HepG2 (cell line): Measurements from ENCODE around the gene PHYH. TPM values are rescaled to one million over a fixed set of nuclear protein-coding genes. Genes with fewer than 3 reads are reported as not detected.
A peak's percentile ranks its signal among the peaks of the same experiment; 100 is the strongest.

Experiments used
- BHLHE40 ChIP-seq: IDR thresholded peaks from 2 replicates; pipeline ENCODE4 v1.6.1; 2011; ENCODE audit warnings: low read length, improper control_type of control experiment
- CBX5 ChIP-seq: sonication (generic); formaldehyde crosslinking; IDR thresholded peaks from 2 replicates; pipeline ENCODE4 v1.4.0; 2020; ENCODE audit warnings: missing genetic modification reagents, borderline replicate concordance
- CHCHD3 ChIP-seq: sonication (generic); formaldehyde crosslinking; IDR thresholded peaks from 2 replicates; pipeline ENCODE4 v1.8.0; 2022; ENCODE audit warnings: mild to moderate bottlenecking, missing genetic modification reagents, moderate library complexity
- HDAC1 ChIP-seq: sonication (generic); formaldehyde crosslinking; IDR thresholded peaks from 2 replicates; pipeline ENCODE4 v1.5.1; 2020; ENCODE audit warnings: mild to moderate bottlenecking, missing genetic modification reagents
- HOXD1 ChIP-seq: sonication (generic); formaldehyde crosslinking; IDR thresholded peaks from 2 replicates; pipeline ENCODE4 v1.5.0; 2020; ENCODE audit warnings: missing genetic modification reagents
- KIAA2018 ChIP-seq: sonication (generic); formaldehyde crosslinking; IDR thresholded peaks from 2 replicates; pipeline ENCODE4 v1.5.0; 2020; ENCODE audit warnings: mild to moderate bottlenecking, missing genetic modification reagents, borderline replicate concordance
- MAFF ChIP-seq: IDR thresholded peaks from 2 replicates; pipeline ENCODE4 v1.6.1; 2011; ENCODE audit warnings: low read depth, low read length, improper control_type of control experiment
- NFKB2 ChIP-seq: sonication (generic); formaldehyde crosslinking; IDR thresholded peaks from 2 replicates; pipeline ENCODE4 v1.4.0; 2020; ENCODE audit warnings: missing genetic modification reagents, borderline replicate concordance
- PAX8 ChIP-seq: sonication (generic); formaldehyde crosslinking; IDR thresholded peaks from 2 replicates; pipeline ENCODE4 v1.8.0; 2022; ENCODE audit warnings: mild to moderate bottlenecking, missing genetic modification reagents, borderline replicate concordance
- PCBP2 ChIP-seq: fragments of 200-400 bp; formaldehyde crosslinking; optimal IDR thresholded peaks from 2 replicates; pipeline ENCODE3; 2018; ENCODE audit warnings: low read length, low read depth; ENCODE audit not compliant: poor library complexity, severe bottlenecking
- ZBTB44 ChIP-seq: sonication (generic); formaldehyde crosslinking; IDR thresholded peaks from 2 replicates; pipeline ENCODE4 v1.4.0; 2020; ENCODE audit warnings: missing genetic modification reagents
- ZMYM3 ChIP-seq: sonication (generic); formaldehyde crosslinking; IDR thresholded peaks from 2 replicates; pipeline ENCODE4 v1.5.1; 2020; ENCODE audit warnings: mild to moderate bottlenecking, missing genetic modification reagents
- ZNF317 ChIP-seq: sonication (generic); formaldehyde crosslinking; IDR thresholded peaks from 2 replicates; pipeline ENCODE4 v1.5.0; 2020; ENCODE audit warnings: mild to moderate bottlenecking, missing genetic modification reagents
- ZNF556 ChIP-seq: sonication (generic); formaldehyde crosslinking; IDR thresholded peaks from 2 replicates; pipeline ENCODE4 v1.4.0; 2020; ENCODE audit warnings: mild to moderate bottlenecking, missing genetic modification reagents, borderline replicate concordance
- polyA plus RNA-seq, 8 experiments: library from polyadenylated mRNA; depleted of rRNA in 3 of 8; stranded (reverse) in 7 of 8; unstranded in 1 of 8; fragments of >200 nt; fragmentation: Illumina TruSeq in 4 of 8; extraction: Trizol in 4 of 8; gene quantifications; 2 replicates each; pipeline versions ENCODE4 v1.2.1 to v1.2.3, GENCODE V29; 2011 to 2016; ENCODE audit warnings: low read depth in 4 of 8, missing spikeins in 1 of 8, mixed read lengths in 1 of 8; ENCODE audit not compliant: insufficient read depth in 1 of 8
- total RNA-seq, 5 experiments: library from RNA; depleted of rRNA; stranded (reverse); fragments of >200 nt; fragmentation: Illumina TruSeq; extraction: Trizol; gene quantifications; 2 replicates each; pipeline ENCODE4 v1.2.3, GENCODE V29; 2016; ENCODE audit warnings: low read depth in 1 of 5
- TF ChIP-seq, protein P1 (sequence below): sonication (generic); formaldehyde crosslinking; IDR thresholded peaks from 2 replicates; pipeline ENCODE4 v1.4.0; 2020; ENCODE audit warnings: missing genetic modification reagents, mild to moderate bottlenecking, borderline replicate concordance
- TF ChIP-seq, protein P2 (sequence below): sonication (generic); formaldehyde crosslinking; IDR thresholded peaks from 2 replicates; pipeline ENCODE4 v1.4.0; 2020; ENCODE audit warnings: mild to moderate bottlenecking, missing genetic modification reagents

PHYH gene
- total and polyA plus RNA-seq, 2 of the 13 experiments (the other 11 are each of a cell fraction or from before 2014, with no cell fraction given): 27.2 to 34.5 TPM

DNA sequence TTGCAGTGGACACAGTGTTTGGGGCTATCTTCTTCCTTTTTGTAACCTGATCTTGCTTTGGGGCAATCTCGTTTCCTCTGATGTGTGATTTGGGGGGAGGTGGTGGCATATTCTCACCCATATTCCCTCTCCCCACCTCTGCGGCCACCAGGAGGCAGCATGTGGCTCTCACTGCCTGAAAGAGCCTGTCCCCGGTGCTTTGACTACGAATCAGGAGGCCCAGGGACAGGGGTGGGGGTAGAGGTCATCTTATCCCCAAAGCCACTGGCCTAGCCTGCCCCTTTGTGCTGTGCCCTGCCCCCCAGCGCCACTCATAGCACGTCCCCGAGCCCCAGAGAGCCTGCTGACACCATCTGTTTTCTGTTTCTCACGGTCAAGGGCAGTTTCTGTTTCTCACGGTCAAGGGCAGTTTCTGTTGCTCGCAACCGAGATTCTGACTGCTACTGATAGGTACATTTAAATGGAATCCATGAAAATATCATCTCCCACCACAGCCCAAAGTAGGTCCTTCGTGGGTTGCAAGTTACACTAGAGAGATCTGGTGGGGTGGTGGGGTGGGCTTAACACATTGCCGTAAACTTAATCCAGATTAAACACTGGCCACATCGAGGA lies 28.2 kb downstream of the PHYH start (continued):
- TF ChIP-seq PCBP2 (no peak), KIAA2018 (no peak), CBX5 (CRISPR knock-in tag) (no peak; the same call in 1 of the 2 replicates), ZNF556 (CRISPR knock-in tag) (peak; percentile 44; the same call in 1 of the 2 replicates), PAX8 (CRISPR knock-in tag) (0 out of 2 replicates have a peak, but pooled peaks have one; percentile 17), CHCHD3 (CRISPR knock-in tag) (no peak), HDAC1 (CRISPR knock-in tag) (peak; percentile 68; the same call in 1 of the 2 replicates), ZMYM3 (CRISPR knock-in tag) (peak; percentile 72), HOXD1 (no peak), ZNF317 (CRISPR knock-in tag) (0 out of 2 replicates have a peak, but pooled peaks have one; percentile 39), BHLHE40 (no peak), MAFF (no peak), NFKB2 (no peak), ZBTB44 (no peak)
- TF ChIP-seq, protein P1, sequence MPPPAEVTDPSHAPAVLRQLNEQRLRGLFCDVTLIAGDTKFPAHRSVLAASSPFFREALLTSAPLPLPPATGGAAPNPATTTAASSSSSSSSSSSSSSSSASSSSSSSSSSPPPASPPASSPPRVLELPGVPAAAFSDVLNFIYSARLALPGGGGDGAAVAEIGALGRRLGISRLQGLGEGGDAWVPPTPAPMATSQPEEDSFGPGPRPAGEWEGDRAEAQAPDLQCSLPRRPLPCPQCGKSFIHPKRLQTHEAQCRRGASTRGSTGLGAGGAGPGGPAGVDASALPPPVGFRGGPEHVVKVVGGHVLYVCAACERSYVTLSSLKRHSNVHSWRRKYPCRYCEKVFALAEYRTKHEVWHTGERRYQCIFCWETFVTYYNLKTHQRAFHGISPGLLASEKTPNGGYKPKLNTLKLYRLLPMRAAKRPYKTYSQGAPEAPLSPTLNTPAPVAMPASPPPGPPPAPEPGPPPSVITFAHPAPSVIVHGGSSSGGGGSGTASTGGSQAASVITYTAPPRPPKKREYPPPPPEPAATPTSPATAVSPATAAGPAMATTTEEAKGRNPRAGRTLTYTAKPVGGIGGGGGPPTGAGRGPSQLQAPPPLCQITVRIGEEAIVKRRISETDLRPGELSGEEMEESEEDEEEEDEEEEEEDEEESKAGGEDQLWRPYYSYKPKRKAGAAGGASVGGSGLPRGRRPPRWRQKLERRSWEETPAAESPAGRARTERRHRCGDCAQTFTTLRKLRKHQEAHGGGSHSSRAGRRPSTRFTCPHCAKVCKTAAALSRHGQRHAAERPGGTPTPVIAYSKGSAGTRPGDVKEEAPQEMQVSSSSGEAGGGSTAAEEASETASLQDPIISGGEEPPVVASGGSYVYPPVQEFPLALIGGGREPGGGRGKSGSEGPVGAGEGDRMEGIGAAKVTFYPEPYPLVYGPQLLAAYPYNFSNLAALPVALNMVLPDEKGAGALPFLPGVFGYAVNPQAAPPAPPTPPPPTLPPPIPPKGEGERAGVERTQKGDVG (CRISPR knock-in tag): no peak
- TF ChIP-seq, protein P2, sequence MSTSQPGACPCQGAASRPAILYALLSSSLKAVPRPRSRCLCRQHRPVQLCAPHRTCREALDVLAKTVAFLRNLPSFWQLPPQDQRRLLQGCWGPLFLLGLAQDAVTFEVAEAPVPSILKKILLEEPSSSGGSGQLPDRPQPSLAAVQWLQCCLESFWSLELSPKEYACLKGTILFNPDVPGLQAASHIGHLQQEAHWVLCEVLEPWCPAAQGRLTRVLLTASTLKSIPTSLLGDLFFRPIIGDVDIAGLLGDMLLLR: no peak
